Right kidney (tissue), 1 donor: ENCODE data around the gene NBEA.

Experiments used
- DNase-seq: peaks from one replicate; pipeline ENCODE4 v3.0.0-alpha.2; 2016

NBEA gene

GRCh38 chr13:35478271-35479037 lies 536.4 kb downstream of the NBEA start:
- DNase-seq: peak; percentile 77

DNA sequence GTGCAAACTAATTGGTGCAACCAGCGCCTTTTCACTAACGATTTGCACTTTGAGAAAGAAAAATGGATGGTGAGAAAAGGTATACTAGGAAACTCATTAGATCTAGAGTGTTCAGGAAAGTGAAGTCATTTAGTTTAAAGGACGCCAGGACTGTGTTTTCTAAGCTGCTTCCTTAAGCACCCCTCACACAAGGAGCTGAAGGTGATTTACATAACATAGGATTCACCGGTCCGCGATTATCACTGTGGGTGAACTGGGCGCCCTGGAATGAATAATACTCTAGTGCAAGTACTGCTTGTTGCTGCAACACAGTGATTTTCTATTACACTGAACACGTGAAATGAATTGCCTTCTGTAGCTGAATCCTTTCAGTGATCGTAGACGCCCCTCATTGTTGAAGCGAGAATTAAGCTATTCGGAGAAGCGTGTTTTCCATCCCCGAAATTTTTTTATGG lies 537.0 kb downstream of the NBEA start:
- DNase-seq: no peak

DNA sequence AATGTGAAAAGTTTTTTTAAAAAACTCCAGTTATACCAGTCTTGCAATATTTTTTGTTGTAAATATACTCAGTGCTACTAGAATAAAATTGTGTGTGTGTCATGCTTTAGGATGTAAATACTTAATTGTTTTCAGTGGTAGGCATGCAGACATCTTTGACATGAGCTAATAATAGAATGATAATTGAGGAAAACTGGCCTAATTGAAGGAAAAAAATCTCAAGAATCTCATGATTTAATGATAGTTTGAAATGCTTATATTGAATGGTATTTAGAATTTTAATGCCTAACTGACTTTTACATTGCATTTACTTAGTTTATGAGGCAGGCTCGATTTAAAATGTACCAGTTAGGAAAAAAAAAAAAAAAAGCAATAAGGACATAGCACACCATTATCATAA lies 537.6 kb downstream of the NBEA start:
- DNase-seq: peak; percentile 13

DNA sequence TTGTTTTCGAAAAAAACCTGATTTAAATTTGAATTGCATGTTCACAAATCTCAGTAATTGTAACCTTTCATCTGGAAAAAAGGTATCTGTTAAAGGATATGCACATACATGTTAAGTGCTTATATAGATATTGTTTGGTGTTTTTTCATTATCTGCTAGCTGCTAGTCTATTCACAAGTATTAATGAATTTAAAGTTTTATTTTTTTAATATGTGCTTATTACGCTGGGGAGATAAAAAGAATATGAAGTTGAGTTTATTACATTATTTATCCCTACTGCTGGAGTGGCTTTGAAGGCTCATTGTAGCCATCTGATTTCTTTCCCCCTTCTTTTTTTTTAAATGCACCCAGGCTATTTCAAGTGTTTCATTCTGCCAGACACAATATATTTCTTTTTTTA lies 538.3 kb downstream of the NBEA start:
- no peak for DNase-seq

DNA sequence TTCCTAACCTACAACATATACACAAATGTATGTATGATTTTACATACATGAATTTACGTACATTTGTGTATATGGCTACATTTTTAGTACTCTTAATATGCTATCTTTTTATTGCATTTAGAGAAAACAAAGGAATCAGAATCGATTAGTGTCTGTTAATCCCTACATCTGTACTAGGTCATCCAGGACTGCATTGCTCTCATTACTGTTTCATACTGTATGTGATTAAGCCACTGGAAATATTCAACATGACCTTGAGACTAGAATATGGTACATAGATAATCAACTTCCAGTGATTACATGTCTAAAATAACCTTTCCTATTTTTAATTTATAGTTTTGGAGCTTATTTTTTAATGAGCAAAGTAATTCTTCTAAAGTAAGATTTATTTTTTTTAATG lies 539.7 kb downstream of the NBEA start:
- no peak for DNase-seq

DNA sequence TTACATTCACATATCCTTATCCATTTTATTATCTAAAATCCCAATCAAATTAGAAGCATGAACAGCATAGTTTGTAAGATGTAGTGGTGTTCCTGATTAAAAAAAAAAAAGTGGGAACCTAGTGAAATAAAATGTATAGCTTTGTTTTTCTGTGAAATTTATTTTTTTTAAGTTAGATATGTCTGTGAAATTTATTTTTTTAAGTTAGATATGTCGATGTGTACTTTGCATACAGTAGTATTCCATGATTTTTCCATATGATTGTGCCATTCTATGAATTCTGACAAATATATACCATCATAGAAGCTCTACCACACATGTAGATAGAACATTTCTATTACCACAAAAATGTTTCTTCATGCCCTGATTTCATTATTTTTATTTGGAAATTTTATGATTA lies 540.5 kb downstream of the NBEA start:
- DNase-seq: no peak

DNA sequence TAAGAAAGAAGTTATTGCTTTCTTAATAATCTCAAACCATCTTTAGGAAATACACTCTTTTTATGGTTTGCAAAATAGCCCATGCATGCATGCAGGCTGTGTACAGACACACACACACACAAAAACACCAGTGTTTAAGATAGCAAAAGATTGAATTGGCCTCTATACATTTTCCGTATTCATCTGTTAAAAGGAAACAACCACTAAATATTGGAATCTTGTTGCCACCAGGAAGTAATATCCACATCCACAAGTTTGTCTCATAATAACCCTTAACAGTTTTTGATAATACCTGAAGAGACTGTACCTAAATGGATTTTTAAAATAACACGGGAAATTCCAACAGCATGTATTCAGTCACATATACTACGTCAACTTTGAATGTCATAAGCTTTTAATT lies 541.7 kb downstream of the NBEA start:
- DNase-seq: no peak

DNA sequence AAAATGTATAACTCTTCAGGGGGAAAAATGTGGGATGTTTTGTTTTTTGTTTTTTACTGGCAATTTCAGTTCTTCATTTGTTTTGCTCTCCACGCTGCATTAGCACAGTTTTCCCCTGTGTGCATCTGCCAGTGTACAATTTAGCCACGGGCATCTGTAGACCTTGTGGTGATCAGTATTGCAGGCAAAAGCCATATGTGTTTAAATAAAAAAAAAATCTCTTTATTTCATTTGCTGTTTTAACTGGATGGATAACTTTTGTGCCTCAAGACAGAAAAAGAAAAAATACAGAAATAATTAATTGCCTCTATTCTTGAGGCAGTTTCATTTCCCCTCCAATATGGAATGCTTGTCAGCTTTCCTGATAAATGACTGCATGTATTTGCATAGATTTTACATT lies 542.3 kb downstream of the NBEA start:
- no peak for DNase-seq

GRCh38 chr13:35485424-35485823 lies 543.4 kb downstream of the NBEA start:
- DNase-seq: no peak

GRCh38 chr13:35489050-35489449 lies 547.0 kb downstream of the NBEA start:
- DNase-seq: no peak

- no peak for DNase-seq
Measured at GRCh38 chr13:35496006-35496405, 553.9 kb downstream of the NBEA start.

- DNase-seq: no peak
Measured at GRCh38 chr13:35496761-35497386, 554.8 kb downstream of the NBEA start.

GRCh38 chr13:35498231-35498630 lies 556.2 kb downstream of the NBEA start:
- no peak for DNase-seq

GRCh38 chr13:35499196-35499662 lies 557.2 kb downstream of the NBEA start:
- no peak for DNase-seq

- DNase-seq: no peak
Measured at GRCh38 chr13:35499676-35500075, 557.6 kb downstream of the NBEA start.

DNA sequence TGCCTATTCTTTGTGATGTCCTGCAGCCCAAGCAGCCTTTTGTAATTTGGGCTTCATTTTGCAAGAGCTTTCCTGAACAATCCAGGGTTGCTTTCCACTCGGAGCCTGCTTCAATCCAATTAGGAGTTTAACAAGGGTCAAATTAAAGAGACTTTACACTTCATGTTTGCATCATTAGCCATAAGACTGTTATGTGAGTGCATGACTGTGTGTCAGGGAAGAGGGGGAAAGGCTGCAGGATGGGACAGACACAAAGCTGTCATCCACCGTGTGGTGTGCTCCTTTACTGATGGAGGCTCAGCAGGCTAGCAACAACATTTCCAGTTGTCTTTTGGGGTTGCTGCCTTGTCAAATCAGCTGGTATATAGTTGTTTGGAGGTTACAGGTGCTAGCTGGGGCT lies 558.1 kb downstream of the NBEA start:
- no peak for DNase-seq

GRCh38 chr13:35501661-35502235 lies 559.7 kb downstream of the NBEA start:
- DNase-seq: no peak

GRCh38 chr13:35502456-35502855 lies 560.4 kb downstream of the NBEA start:
- DNase-seq: no peak

GRCh38 chr13:35512271-35512920 lies 570.3 kb downstream of the NBEA start:
- DNase-seq: no peak

GRCh38 chr13:35514061-35514477 lies 572.0 kb downstream of the NBEA start:
- no peak for DNase-seq

- no peak for DNase-seq
Measured at GRCh38 chr13:35514801-35515502, 572.9 kb downstream of the NBEA start.

- no peak for DNase-seq
Measured at GRCh38 chr13:35518337-35518946, 576.4 kb downstream of the NBEA start.
